IMR-90 (cell line): ENCODE data around the gene ITPKB. TPM values are rescaled to one million over a fixed set of nuclear protein-coding genes. Genes with fewer than 3 reads are reported as not detected.

Experiments used
- ATAC-seq: fragments of 200-7000 bp; cut with Tn5 transposase; 2 replicates; pipeline ENCODE4 v1.9.1; 2020; ENCODE audit warnings: low read depth, mild to moderate bottlenecking, moderate library complexity
- BruUV-seq: library from RNA; stranded (reverse); fragments of 400-500 nt; replicated peaks from 2 replicates; lab custom pipeline; 2021; lab: Mats Ljungman, UMichigan
- CTCF ChIA-PET: fragments of 300-600 bp; formaldehyde crosslinking; extraction: SDS; loops from one replicate; lab custom pipeline; 2021; ENCODE audit warnings: antibody characterized with exemption; lab: Yijun Ruan, JAX
- POLR2A ChIA-PET: fragments of 300-600 bp; sonication (Branson Sonifier 250); formaldehyde crosslinking; loops from one replicate; lab custom pipeline; 2022; ENCODE audit warnings: antibody characterized with exemption; ENCODE audit not compliant: unreplicated experiment; lab: Charles Lee
- DNase-seq: peaks from one replicate; pipeline ENCODE4 v3.0.0; 2013
- H2AFZ ChIP-seq: replicated peaks from 2 replicates; pipeline ENCODE3; 2013; ENCODE audit warnings: low read length, mild to moderate bottlenecking; ENCODE audit not compliant: poor library complexity
- H2AK5ac ChIP-seq: 2 replicates; pipeline ENCODE4 v1.6.1; 2013; ENCODE audit warnings: low read depth, low read length, inconsistent platforms
- H2AK9ac ChIP-seq: replicated peaks from 2 replicates; pipeline ENCODE3; 2013; ENCODE audit warnings: mild to moderate bottlenecking, low read depth, low read length, moderate library complexity; ENCODE audit not compliant: poor library complexity
- H2BK120ac ChIP-seq: 2 replicates; pipeline ENCODE4 v1.6.1; 2013; ENCODE audit warnings: low read depth, low read length, inconsistent platforms
- H2BK15ac ChIP-seq: 3 replicates; pipeline ENCODE4 v1.6.1; 2013; ENCODE audit warnings: low read depth, low read length, inconsistent platforms
- H2BK20ac ChIP-seq: 2 replicates; pipeline ENCODE4 v1.6.1; 2013; ENCODE audit warnings: low read depth, mild to moderate bottlenecking, inconsistent platforms, low read length, moderate library complexity
- H2BK5ac ChIP-seq: 2 replicates; pipeline ENCODE4 v1.6.1; 2013; ENCODE audit warnings: mild to moderate bottlenecking, low read depth, low read length, inconsistent platforms; ENCODE audit not compliant: poor library complexity, severe bottlenecking
- H3K14ac ChIP-seq: replicated peaks from 2 replicates; pipeline ENCODE4 v1.6.1; 2013; ENCODE audit warnings: low read depth, low read length, inconsistent platforms
- H3K18ac ChIP-seq: 2 replicates; pipeline ENCODE4 v1.6.1; 2013; ENCODE audit warnings: low read depth, low read length, control low read depth
- H3K23ac ChIP-seq: 2 replicates; pipeline ENCODE4 v1.6.1; 2013; ENCODE audit warnings: low read depth, low read length, inconsistent platforms
- H3K27ac ChIP-seq: 2 replicates; pipeline ENCODE4 v1.5.1; 2013; ENCODE audit warnings: mild to moderate bottlenecking, control low read depth, low read length; ENCODE audit not compliant: insufficient read depth
- H3K27me3 ChIP-seq: 2 replicates; pipeline ENCODE4 v1.6.1; 2013; ENCODE audit warnings: low read length; ENCODE audit not compliant: control insufficient read depth, insufficient read depth
- H3K36me3 ChIP-seq: 2 replicates; pipeline ENCODE4 v1.6.1; 2013; ENCODE audit warnings: low read length, mixed read lengths; ENCODE audit not compliant: control insufficient read depth, insufficient read depth
- H3K4ac ChIP-seq: 2 replicates; pipeline ENCODE4 v1.6.1; 2013; ENCODE audit warnings: low read depth, low read length, inconsistent platforms
- H3K4me1 ChIP-seq: 2 replicates; pipeline ENCODE4 v1.6.1; 2013; ENCODE audit warnings: low read length, mixed read lengths; ENCODE audit not compliant: control insufficient read depth, insufficient read depth
- H3K4me2 ChIP-seq: 2 replicates; pipeline ENCODE4 v1.6.1; 2013; ENCODE audit warnings: low read depth, mild to moderate bottlenecking, control low read depth, low read length, moderate library complexity
- H3K4me3 ChIP-seq: 2 replicates; pipeline ENCODE4 v1.5.1; 2013; ENCODE audit warnings: low read depth, mild to moderate bottlenecking, control low read depth, low read length, moderate library complexity; ENCODE audit not compliant: insufficient read depth
- H3K56ac ChIP-seq: 2 replicates; pipeline ENCODE4 v1.6.1; 2013; ENCODE audit warnings: low read length, inconsistent platforms; ENCODE audit not compliant: insufficient read depth; ENCODE audit errors: extremely low read depth
- H3K79me1 ChIP-seq, 2 experiments: 2 replicates each; pipeline ENCODE4 v1.6.1; 2013; ENCODE audit warnings: low read length in 2 of 2, inconsistent platforms in 1 of 2, low read depth in 1 of 2
- H3K9ac ChIP-seq: 2 replicates; pipeline ENCODE4 v1.6.1; 2013; ENCODE audit warnings: low read depth, low read length, control low read depth
- H3K9me1 ChIP-seq: 2 replicates; pipeline ENCODE4 v1.6.1; 2013; ENCODE audit warnings: low read length, inconsistent platforms; ENCODE audit not compliant: insufficient read depth
- H3K9me3 ChIP-seq: 2 replicates; pipeline ENCODE4 v1.6.1; 2013; ENCODE audit warnings: low read length; ENCODE audit not compliant: control insufficient read depth, insufficient read depth
- H4K20me1 ChIP-seq: 2 replicates; pipeline ENCODE4 v1.6.1; 2013; ENCODE audit warnings: low read length, inconsistent platforms; ENCODE audit not compliant: insufficient read depth
- H4K5ac ChIP-seq: 2 replicates; pipeline ENCODE4 v1.6.1; 2013; ENCODE audit warnings: mild to moderate bottlenecking, low read depth, low read length, control low read depth
- H4K8ac ChIP-seq, 2 experiments: 2 replicates each; pipeline ENCODE4 v1.6.1; 2013; ENCODE audit warnings: low read depth in 2 of 2, low read length in 2 of 2, control low read depth in 1 of 2, inconsistent platforms in 1 of 2
- H4K91ac ChIP-seq: 2 replicates; pipeline ENCODE4 v1.6.1; 2013; ENCODE audit warnings: low read depth, low read length, inconsistent platforms; ENCODE audit not compliant: insufficient read depth
- BHLHE40 ChIP-seq: fragments of 150-350 bp; IDR thresholded peaks from 2 replicates; pipeline ENCODE4 v1.6.1; 2016; ENCODE audit warnings: mild to moderate bottlenecking, low read depth, low read length
- CEBPB ChIP-seq: IDR thresholded peaks from 2 replicates; pipeline ENCODE4 v1.6.1; 2012; ENCODE audit warnings: low read depth, low read length, improper control_type of control experiment
- CHD1 ChIP-seq: IDR thresholded peaks from 2 replicates; pipeline ENCODE4 v1.6.1; 2012; ENCODE audit warnings: low read depth, low read length, improper control_type of control experiment
- CTCF ChIP-seq: conservative IDR thresholded peaks from 2 replicates; pipeline ENCODE4 v1.5.1; 2012; ENCODE audit warnings: mild to moderate bottlenecking, low read depth, low read length, improper control_type of control experiment
- ELK1 ChIP-seq: fragments of 150-350 bp; IDR thresholded peaks from 2 replicates; pipeline ENCODE4 v1.6.1; 2016; ENCODE audit warnings: low read depth, mild to moderate bottlenecking, low read length, moderate library complexity, borderline replicate concordance
- FOS ChIP-seq: fragments of 150-350 bp; IDR thresholded peaks from 2 replicates; pipeline ENCODE4 v1.6.1; 2016; ENCODE audit warnings: low read depth, low read length
- MAFK ChIP-seq: IDR thresholded peaks from 2 replicates; pipeline ENCODE4 v1.6.1; 2012; ENCODE audit warnings: low read depth, low read length, improper control_type of control experiment
- MAZ ChIP-seq: IDR thresholded peaks from 2 replicates; pipeline ENCODE4 v1.6.1; 2012; ENCODE audit warnings: low read depth, mild to moderate bottlenecking, low read length, improper control_type of control experiment, moderate library complexity, borderline replicate concordance
- MXI1 ChIP-seq: IDR thresholded peaks from 2 replicates; pipeline ENCODE4 v1.6.1; 2012; ENCODE audit warnings: low read depth, mild to moderate bottlenecking, low read length, moderate library complexity, borderline replicate concordance
- NFE2L2 ChIP-seq: fragments of 150-350 bp; IDR thresholded peaks from 2 replicates; pipeline ENCODE4 v1.6.1; 2016; ENCODE audit warnings: low read depth, mild to moderate bottlenecking, low read length
- POLR2A ChIP-seq: IDR thresholded peaks from 2 replicates; pipeline ENCODE4 v1.6.1; 2012; ENCODE audit warnings: mild to moderate bottlenecking, low read depth, low read length
- RAD21 ChIP-seq: IDR thresholded peaks from 2 replicates; pipeline ENCODE4 v1.6.1; 2012; ENCODE audit warnings: low read length, improper control_type of control experiment
- RCOR1 ChIP-seq: IDR thresholded peaks from 2 replicates; pipeline ENCODE4 v1.6.1; 2012; ENCODE audit warnings: mild to moderate bottlenecking, low read length, improper control_type of control experiment; ENCODE audit not compliant: insufficient replicate concordance
- RFX5 ChIP-seq: IDR thresholded peaks from 2 replicates; pipeline ENCODE4 v1.8.0; 2012; ENCODE audit warnings: low read depth, mild to moderate bottlenecking, low read length, moderate library complexity
- SMC3 ChIP-seq: fragments of 150-350 bp; IDR thresholded peaks from 2 replicates; pipeline ENCODE4 v1.6.1; 2016; ENCODE audit warnings: low read depth, mild to moderate bottlenecking, antibody characterized with exemption, low read length, moderate library complexity
- USF2 ChIP-seq: fragments of 150-350 bp; IDR thresholded peaks from 2 replicates; pipeline ENCODE4 v1.6.1; 2017; ENCODE audit warnings: mild to moderate bottlenecking, antibody characterized with exemption, low read length, low read depth
- WGBS, 2 experiments: methylation state at CpG; one replicate each; pipeline versions ENCODE4 v1.1.5 to v1.1.7; 2013; ENCODE audit warnings: missing lambda C conversion rate in 2 of 2; ENCODE audit not compliant: insufficient read length in 1 of 2; ENCODE audit errors: extremely low coverage in 2 of 2; 5-methylcytosine and 5-hydroxymethylcytosine counted together
- dilution Hi-C: fragments of 300-500 bp; cut with HindIII; formaldehyde crosslinking; loops from one replicate; pipeline ENCODE4 v1.14.3; 2018; ENCODE audit warnings: low sequenced_read_pairs; ENCODE audit not compliant: unreplicated experiment
- in situ Hi-C: fragments of 300-500 bp; cut with MboI; formaldehyde crosslinking; loops from 3 replicates; pipeline ENCODE4 v1.14.3; 2019; ENCODE audit warnings: low sequenced_read_pairs, inconsistent platforms, mixed read lengths
- intact Hi-C: fragments of 100-400 bp; cut with micrococcal nuclease; formaldehyde crosslinking; loops from 2 replicates; pipeline ENCODE4 v1.10.0; 2022
- polyA plus RNA-seq, 3 experiments: library from polyadenylated mRNA; depleted of rRNA; stranded (reverse); fragments of >200 nt; gene quantifications; 2 replicates each; pipeline ENCODE4 v1.2.3, GENCODE V29; 2012; ENCODE audit warnings: low replicate concordance in 1 of 3
- total RNA-seq: library from RNA; depleted of rRNA; stranded (reverse); fragments of >200 nt; gene quantifications from 2 replicates; pipeline ENCODE4 v1.2.3, GENCODE V29; 2012

The ITPKB gene
- total and polyA plus RNA-seq, 2 of the 4 experiments (the other 2 are of a cell fraction) = 0.72 to 1.4 TPM

GRCh38 chr1:226709953-226710352 is 29.1 kb downstream of the ITPKB start:
- peaks cover 14% of the 10 kb centered on the region for H3K4me1 ChIP-seq
- H4K91ac ChIP-seq = no peak overlapping the region
- in situ Hi-C loops (no loop called here), intact Hi-C loops (no loop called here), dilution Hi-C loops (no loop called here)
- H3K4me3 ChIP-seq = no peak overlapping the region
- H2BK5ac ChIP-seq = no peak overlapping the region
- no peak overlapping the region for H4K5ac ChIP-seq
- no peak overlapping the region for H2AK9ac ChIP-seq
- no peak overlapping the region for H3K4ac ChIP-seq
- TF ChIP-seq CHD1 (no peak), USF2 (no peak), BHLHE40 (no peak), MXI1 (no peak), FOS (no peak), MAFK (no peak), POLR2A (no peak), MAZ (no peak), RAD21 (no peak), NFE2L2 (no peak), CEBPB (no peak), RCOR1 (no peak), ELK1 (no peak), SMC3 (no peak), RFX5 (no peak), CTCF (no peak)
- no peaks in the 10 kb centered on the region for H3K27me3 ChIP-seq
- no peak overlapping the region for H2BK120ac ChIP-seq
- H3K9me1 ChIP-seq = peaks cover 15% of the 10 kb centered on the region
- no peak overlapping the region for H2AFZ ChIP-seq
- DNase-seq (no peak), ATAC-seq (no peak)
- no peak overlapping the region for H4K8ac ChIP-seq
- no peak overlapping the region for H2BK15ac ChIP-seq
- H3K27ac ChIP-seq = no peak overlapping the region
- WGBS, 2 experiments = 82% methylated on average over 2 of the region's 4 CpGs; no CpG with 5 or more reads in 1 of the 2 experiments
- ChIA-PET CTCF (no interaction called here), POLR2A (no interaction called here)
- no peaks in the 10 kb centered on the region for H3K36me3 ChIP-seq
- no peaks in the 10 kb centered on the region for H4K20me1 ChIP-seq
- H3K18ac ChIP-seq = no peak overlapping the region
- no peak overlapping the region for H3K4me2 ChIP-seq
- H2AK5ac ChIP-seq = no peak overlapping the region
- H3K9me3 ChIP-seq = peaks cover 2% of the 10 kb centered on the region; the same call in 1 of the 2 replicates
- H3K56ac ChIP-seq = no peak overlapping the region
- H3K23ac ChIP-seq = no peak overlapping the region
- no peak overlapping the region for H3K9ac ChIP-seq
- no TSS peak for BruUV-seq
- H3K79me1 ChIP-seq = 0 out of 4 replicates have a peak, but pooled peaks cover 0 to 6% of the 10 kb centered on the region in 2 experiments
- H3K14ac ChIP-seq = no peak overlapping the region
- H2BK20ac ChIP-seq = no peak overlapping the region
